Brain microvascular endothelial cell (primary cell): ENCODE data around the gene MTHFD1L.
A peak's percentile ranks its signal among the peaks of the same experiment; 100 is the strongest.

Source experiments
- DNase-seq: peaks from one replicate; pipeline ENCODE4 v3.0.0-alpha.2; 2020
- H3K27ac ChIP-seq: fragments of 250-450 bp; sonication (Bioruptor Pico); 2 replicates; pipeline ENCODE4 v1.5.1; 2020; ENCODE audit warnings: mild to moderate bottlenecking, moderate library complexity
- H3K27me3 ChIP-seq: fragments of 250-450 bp; sonication (Bioruptor Pico); replicated peaks from 2 replicates; pipeline ENCODE4 v1.5.1; 2020; ENCODE audit warnings: mild to moderate bottlenecking
- H3K36me3 ChIP-seq: fragments of 250-450 bp; sonication (Bioruptor Pico); replicated peaks from 2 replicates; pipeline ENCODE4 v1.5.1; 2020; ENCODE audit warnings: mild to moderate bottlenecking
- H3K4me3 ChIP-seq: 2 replicates; pipeline ENCODE4 v1.5.1; 2011; ENCODE audit warnings: low read depth, mild to moderate bottlenecking, control low read depth, low read length, moderate library complexity
- CTCF ChIP-seq: IDR thresholded peaks from 2 replicates; pipeline ENCODE4 v1.5.1; 2011; ENCODE audit warnings: low read depth, mild to moderate bottlenecking, moderate library complexity, low read length, control low read depth, inconsistent platforms; ENCODE audit errors: missing control alignments
- in situ Hi-C: cut with HindIII; loops from 2 replicates; pipeline ENCODE4 v1.10.0; 2017; ENCODE audit warnings: low sequenced_read_pairs, low pct_ligation_motif_present

Gene MTHFD1L

DNA sequence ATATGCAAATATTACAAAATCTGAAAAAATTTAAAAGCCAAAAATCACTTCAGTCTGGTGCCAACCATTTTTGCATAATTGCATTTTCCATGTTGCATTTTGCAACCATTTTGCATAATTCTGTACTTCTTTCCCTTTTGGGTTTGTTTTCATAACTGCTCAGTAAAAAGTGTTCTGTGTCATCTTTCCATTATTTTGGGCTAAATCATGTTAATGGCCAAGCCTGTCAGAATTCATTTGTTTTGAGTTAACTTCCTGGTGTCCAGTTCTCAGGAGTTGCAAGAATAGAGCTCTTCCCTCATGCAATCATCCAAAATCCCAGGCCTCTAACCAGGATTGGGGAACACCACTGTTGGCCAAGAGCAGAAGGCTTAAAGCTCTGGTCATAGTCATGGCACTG lies 133.6 kb downstream of the MTHFD1L start:
- peaks cover 11% of the 10 kb centered on the region for H3K36me3 ChIP-seq
- DNase-seq, result no peak
- no peak overlapping the region for H3K27ac ChIP-seq
- TF ChIP-seq CTCF, result no peak
- in situ Hi-C loops, result no loop called here
- no peak overlapping the region for H3K4me3 ChIP-seq
- no peaks in the 10 kb centered on the region for H3K27me3 ChIP-seq

DNA sequence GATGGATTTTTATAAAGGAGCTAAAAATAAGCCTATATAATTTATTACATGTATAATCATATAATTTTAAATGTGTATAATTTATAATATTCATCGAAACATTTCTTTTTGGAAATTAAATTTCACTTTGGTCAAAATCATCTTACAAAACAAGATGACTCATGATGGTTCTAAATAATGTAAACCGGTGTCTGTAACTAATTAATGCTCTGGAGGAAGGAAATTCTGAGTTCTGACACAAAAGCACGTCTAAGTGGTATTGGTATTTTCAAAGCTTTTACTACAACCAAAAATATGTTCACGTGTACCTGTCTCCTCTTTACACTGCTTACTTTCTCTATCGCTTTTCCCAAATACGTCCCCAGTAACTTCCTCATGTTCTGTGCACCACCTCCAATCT lies 134.1 kb downstream of the MTHFD1L start:
- Histone ChIP-seq H3K4me3 (no peak overlapping the region), H3K27ac (no peak overlapping the region), H3K27me3 (no peaks in the 10 kb centered on the region), H3K36me3 (peaks cover 6% of the 10 kb centered on the region)
- no peak for DNase-seq
- in situ Hi-C loops, result no loop called here
- TF ChIP-seq CTCF, result no peak

DNA sequence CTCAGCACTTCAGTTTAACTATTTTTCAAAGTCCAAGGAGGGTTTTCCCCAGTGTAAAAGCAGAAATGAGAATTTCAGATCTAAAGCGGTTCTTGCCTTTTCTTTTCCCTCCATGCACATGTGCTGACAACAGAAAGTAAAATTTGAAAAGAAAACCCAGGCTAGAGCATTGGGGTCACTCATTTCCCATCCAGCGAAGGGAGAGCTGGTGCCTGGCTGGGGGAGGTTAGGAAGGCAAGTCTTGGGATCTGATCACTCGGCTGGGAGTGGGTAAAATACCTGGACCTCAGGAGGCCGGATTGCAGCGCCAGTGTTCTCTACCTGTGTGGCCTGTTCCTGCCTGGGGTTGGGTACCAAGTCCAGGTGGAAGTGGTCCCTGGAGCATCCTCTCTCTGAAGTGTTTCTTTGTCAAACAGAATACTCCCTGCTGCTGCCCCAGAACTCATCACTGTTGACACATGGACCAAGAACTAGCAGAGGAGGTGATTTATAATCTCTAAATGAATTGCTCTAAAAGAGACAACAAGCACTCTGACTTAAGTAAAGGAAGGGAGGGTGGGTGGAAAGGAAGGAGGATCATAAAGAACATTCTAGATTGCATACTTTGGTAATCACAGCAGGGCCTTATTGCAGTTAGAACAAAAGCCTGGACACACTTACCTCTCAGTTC lies 136.0 kb downstream of the MTHFD1L start:
- Histone ChIP-seq H3K27ac (no peak overlapping the region), H3K36me3 (no peaks in the 10 kb centered on the region), H3K27me3 (no peaks in the 10 kb centered on the region), H3K4me3 (no peak overlapping the region)
- no peak for DNase-seq
- TF ChIP-seq CTCF, result no peak
- in situ Hi-C loops, result no loop called here

- no peak overlapping the region for H3K27ac ChIP-seq
- no peak for DNase-seq
- no peaks in the 10 kb centered on the region for H3K36me3 ChIP-seq
- no peaks in the 10 kb centered on the region for H3K27me3 ChIP-seq
- TF ChIP-seq CTCF, result no peak
- in situ Hi-C loops, result no loop called here
- H3K4me3 ChIP-seq, result no peak overlapping the region
These were observed 136.6 kb downstream of the MTHFD1L start for GRCh38 chr6:151002057-151002450.

GRCh38 chr6:151002491-151002935 lies 137.0 kb downstream of the MTHFD1L start:
- H3K27me3 ChIP-seq, result no peaks in the 10 kb centered on the region
- no peaks in the 10 kb centered on the region for H3K36me3 ChIP-seq
- no peak overlapping the region for H3K4me3 ChIP-seq
- in situ Hi-C loops, result no loop called here
- no peak overlapping the region for H3K27ac ChIP-seq
- DNase-seq, result no peak
- TF ChIP-seq CTCF, result no peak

- Histone ChIP-seq H3K36me3 (no peaks in the 10 kb centered on the region), H3K27ac (peak overlapping the region; percentile 87), H3K4me3 (no peak overlapping the region), H3K27me3 (no peaks in the 10 kb centered on the region)
- in situ Hi-C loops, result no loop called here
- DNase-seq, result peak; percentile 86
- TF ChIP-seq CTCF, result no peak
These were observed 139.0 kb downstream of the MTHFD1L start for GRCh38 chr6:151004383-151005024.
